ENCODE data around the gene HDAC3. TPM values are rescaled to one million over a fixed set of nuclear protein-coding genes. Genes with fewer than 3 reads are reported as not detected.
A peak's percentile ranks its signal among the peaks of the same experiment; 100 is the strongest.

The HDAC3 gene
- total and polyA plus RNA-seq, 12 donors = 53.1 to 101 (median 80.5) TPM

DNA sequence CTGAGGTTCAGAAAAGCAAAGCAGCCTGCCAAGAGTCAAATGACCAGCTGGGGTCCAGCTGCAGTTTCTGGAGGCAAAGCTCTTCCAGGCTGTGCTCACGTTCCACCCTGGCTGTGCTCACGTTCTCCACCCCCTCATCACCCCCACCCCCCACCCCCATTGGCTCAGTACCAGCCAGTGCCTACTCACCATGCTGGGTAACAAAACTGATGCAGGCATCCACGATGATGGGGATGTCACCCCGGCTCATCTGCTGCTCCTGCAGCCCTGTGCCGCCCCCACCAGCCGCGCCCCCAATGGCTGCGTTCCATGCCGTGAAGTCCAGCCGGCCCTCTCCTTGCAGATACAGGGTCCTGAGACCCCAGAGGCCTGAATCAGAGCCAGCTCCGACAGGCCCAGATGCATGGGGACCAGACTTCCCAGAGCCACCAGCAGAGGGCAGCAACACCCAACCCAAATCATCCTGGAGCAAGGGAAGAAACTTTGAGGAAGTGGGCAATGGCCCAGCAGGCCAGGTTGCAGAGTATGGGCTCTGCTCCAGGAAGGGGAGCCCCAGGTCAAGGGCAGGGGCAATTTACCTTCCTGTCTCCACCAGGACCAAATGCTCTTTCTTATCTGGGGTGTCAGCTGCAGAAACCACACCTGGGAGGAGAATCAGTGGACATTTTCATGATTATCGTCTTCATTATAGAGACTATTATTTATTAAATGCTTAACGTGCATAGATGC is 28.2 kb upstream of the HDAC3 start:
- Histone ChIP-seq H3K27ac (no peak overlapping the region), H3K4me3 (no peak overlapping the region), H3K27me3 (no peaks in the 10 kb centered on the region), H3K36me3 (replicated peaks in 1 of 2) (no peaks in the 10 kb centered on the region), H3K4me1 (replicated peaks in 1 of 2) (no peaks in the 10 kb centered on the region), H3K9me3 (replicated peaks in 1 of 3) (no peaks in the 10 kb centered on the region)
- 27 to 30% (median 28%) methylated on average over 4 to 13 of the region's 13 CpGs for WGBS, 4 donors
- TF ChIP-seq, protein P1, sequence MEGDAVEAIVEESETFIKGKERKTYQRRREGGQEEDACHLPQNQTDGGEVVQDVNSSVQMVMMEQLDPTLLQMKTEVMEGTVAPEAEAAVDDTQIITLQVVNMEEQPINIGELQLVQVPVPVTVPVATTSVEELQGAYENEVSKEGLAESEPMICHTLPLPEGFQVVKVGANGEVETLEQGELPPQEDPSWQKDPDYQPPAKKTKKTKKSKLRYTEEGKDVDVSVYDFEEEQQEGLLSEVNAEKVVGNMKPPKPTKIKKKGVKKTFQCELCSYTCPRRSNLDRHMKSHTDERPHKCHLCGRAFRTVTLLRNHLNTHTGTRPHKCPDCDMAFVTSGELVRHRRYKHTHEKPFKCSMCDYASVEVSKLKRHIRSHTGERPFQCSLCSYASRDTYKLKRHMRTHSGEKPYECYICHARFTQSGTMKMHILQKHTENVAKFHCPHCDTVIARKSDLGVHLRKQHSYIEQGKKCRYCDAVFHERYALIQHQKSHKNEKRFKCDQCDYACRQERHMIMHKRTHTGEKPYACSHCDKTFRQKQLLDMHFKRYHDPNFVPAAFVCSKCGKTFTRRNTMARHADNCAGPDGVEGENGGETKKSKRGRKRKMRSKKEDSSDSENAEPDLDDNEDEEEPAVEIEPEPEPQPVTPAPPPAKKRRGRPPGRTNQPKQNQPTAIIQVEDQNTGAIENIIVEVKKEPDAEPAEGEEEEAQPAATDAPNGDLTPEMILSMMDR (IDR thresholded peaks at IDR 0.05) = peak; percentile 68 to 88 (median 84)
- TF ChIP-seq POLR2A (IDR thresholded peaks at IDR 0.05) = no peak
- peak; percentile 71 to 90 (median 77) for DNase-seq
- intact Hi-C loops (cut with DNase I) = no loop called here

DNA sequence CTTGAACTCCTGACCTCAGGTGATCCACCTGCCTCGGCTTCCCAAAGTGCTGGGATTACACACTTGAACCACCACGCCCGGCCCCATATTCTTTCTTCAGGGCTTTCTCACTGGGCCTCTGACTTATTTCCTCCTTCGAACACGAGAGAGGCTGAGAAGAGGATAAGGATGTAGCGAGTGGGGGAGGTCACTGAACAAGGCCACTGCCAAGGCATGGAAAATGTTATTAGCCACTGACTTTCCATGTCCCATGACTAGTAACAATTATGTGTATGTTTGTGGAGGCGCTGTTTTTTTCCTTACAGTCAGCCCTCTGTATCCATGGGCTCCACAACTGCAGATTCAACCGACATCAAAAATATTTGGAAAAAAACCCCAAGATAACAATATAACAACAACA is 26.9 kb upstream of the HDAC3 start:
- Histone ChIP-seq H3K36me3 (replicated peaks in 1 of 2) (peaks cover 0 to 1% of the 10 kb centered on the region in 2 donors), H3K4me3 (no peak overlapping the region), H3K9me3 (replicated peaks in 1 of 3) (no peaks in the 10 kb centered on the region), H3K27me3 (no peaks in the 10 kb centered on the region), H3K27ac (no peak overlapping the region), H3K4me1 (replicated peaks in 1 of 2) (no peaks in the 10 kb centered on the region)
- WGBS, 4 donors = 82 to 90% (median 84%) methylated on average over 8 of the region's 8 CpGs
- TF ChIP-seq, protein P1 (IDR thresholded peaks at IDR 0.05) = no peak
- no peak for TF ChIP-seq POLR2A (IDR thresholded peaks at IDR 0.05)
- no peak for DNase-seq
- intact Hi-C loops (cut with DNase I) = no loop called here

DNA sequence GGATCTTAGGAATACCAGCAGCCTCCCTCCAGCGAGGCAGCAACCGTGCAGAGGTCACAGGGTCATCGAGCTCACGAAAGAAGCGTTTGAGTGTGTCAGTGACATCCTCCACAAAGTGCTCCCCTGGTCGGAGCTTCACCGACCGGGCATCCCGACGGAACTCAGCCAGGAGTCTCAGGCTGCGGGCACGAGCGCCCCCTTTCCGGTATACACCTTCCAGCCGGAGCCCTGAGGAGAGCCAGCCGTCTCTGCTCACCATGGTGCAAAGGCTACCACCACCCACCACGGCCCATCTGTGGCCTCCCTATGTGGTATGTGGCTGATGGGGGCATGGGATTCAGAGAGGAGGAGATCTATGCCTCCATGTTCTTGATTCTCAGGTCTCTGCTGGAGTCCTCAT is 25.4 kb upstream of the HDAC3 start:
- no peak for DNase-seq
- intact Hi-C loops (cut with DNase I) = no loop called here
- Histone ChIP-seq H3K4me1 (replicated peaks in 1 of 2) (no peaks in the 10 kb centered on the region), H3K9me3 (replicated peaks in 1 of 3) (no peaks in the 10 kb centered on the region), H3K4me3 (no peak overlapping the region), H3K36me3 (replicated peaks in 1 of 2) (peaks cover 0 to 7% of the 10 kb centered on the region in 2 donors), H3K27me3 (no peaks in the 10 kb centered on the region), H3K27ac (no peak overlapping the region)
- TF ChIP-seq, protein P1 (IDR thresholded peaks at IDR 0.05) = no peak
- TF ChIP-seq POLR2A (IDR thresholded peaks at IDR 0.05) = no peak
- WGBS, 4 donors = 81 to 97% (median 82%) methylated on average over 3 to 17 of the region's 17 CpGs

DNA sequence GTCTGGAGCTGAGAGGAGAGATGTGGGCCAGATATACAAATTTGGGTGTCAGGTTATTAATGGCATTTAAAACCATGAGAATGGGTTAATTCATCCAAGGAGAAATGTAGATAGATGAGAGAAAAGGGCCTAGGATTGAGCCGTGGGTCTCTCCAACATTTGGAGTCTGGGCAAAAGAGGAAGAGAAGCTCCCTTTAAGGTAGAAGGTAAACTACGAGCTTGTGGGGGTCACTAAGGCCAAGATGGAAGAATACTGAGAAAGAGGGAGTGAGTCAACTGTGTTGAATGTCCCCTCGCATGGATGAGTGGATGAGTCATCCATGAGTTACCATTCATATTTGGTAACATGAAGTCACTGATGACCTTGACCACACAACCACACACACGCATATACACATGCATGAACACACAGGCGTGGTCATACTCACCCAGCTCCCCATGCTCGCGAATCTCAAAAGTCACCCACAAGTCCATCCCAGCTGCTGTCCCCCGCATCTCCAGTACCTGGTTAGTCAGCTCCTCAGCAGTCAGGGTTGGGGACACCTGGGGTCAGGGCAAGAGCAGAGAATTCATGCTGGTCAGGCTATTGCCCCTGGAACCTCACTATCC is 21.4 kb upstream of the HDAC3 start:
- DNase-seq = peak in 4 of 7 donors; percentile 50 to 64 (median 60)
- WGBS, 4 donors = 55 to 68% (median 60%) methylated on average over 6 to 8 of the region's 8 CpGs
- Histone ChIP-seq H3K27me3 (no peaks in the 10 kb centered on the region), H3K27ac (no peak overlapping the region), H3K9me3 (replicated peaks in 1 of 3) (no peaks in the 10 kb centered on the region), H3K4me3 (no peak overlapping the region), H3K4me1 (replicated peaks in 1 of 2) (no peaks in the 10 kb centered on the region), H3K36me3 (replicated peaks in 1 of 2) (peaks cover 0 to 7% of the 10 kb centered on the region in 2 donors)
- no peak for TF ChIP-seq POLR2A (IDR thresholded peaks at IDR 0.05)
- TF ChIP-seq, protein P1 (IDR thresholded peaks at IDR 0.05) = no peak
- intact Hi-C loops (cut with DNase I) = no loop called here
